Activated naive CD4-positive, alpha-beta T cell treated with Interleukin-2 at 50 U/mL for 16 hours (primary cell): ENCODE results near the gene CLASP1.
A peak's percentile ranks its signal among the peaks of the same experiment; 100 is the strongest.

Source experiments
- DNase-seq: peaks from one replicate; pipeline ENCODE4 v3.0.0-alpha.2; 2020

Gene CLASP1

GRCh38 chr2:121532894-121533293 lies 116.4 kb downstream of the CLASP1 start:
- no peak for DNase-seq

- DNase-seq: no peak
Observed at GRCh38 chr2:121532347-121532766, 116.9 kb downstream of the CLASP1 start.

- DNase-seq: peak; percentile 86
Observed at GRCh38 chr2:121530212-121530705, 119.0 kb downstream of the CLASP1 start.

GRCh38 chr2:121529439-121530211 lies 119.6 kb downstream of the CLASP1 start:
- DNase-seq: no peak

- DNase-seq: peak; percentile 43
Observed at GRCh38 chr2:121527009-121527682, 122.1 kb downstream of the CLASP1 start.

DNA sequence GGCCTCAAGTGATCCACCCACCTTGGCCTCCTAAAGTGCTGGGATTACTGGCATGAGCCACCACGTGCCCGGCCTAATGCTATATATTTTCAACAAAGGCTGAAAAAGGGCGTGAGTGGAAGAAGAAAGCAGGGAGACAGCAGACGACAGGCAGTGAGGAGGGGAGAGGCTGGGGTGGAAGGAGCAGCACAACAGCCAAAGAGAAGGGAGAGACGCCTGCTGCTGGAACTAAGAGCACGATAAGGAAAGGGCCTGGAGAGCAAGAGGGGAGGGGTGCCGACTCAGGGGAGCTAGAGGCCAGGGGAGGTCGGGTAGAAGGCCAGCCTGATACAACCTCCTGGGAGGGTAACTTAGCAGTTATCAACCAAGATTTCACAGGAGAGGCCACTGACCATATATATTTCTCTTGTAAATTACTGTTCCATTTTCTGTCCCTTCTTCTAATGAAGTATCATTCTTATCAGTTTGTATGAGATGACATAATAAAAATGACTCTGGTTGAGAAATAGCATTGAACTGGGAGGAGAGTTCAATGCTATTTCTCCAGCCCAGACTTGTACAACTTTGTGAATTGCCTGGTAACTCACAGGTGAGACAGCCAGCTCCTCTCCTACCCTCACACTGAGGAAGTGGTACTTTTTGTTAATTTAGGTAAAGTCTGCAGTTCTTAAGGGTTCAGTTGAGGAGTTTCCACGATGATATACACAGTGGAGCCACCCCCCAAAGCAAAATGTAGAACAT lies 124.4 kb downstream of the CLASP1 start:
- no peak for DNase-seq

- DNase-seq: no peak
Observed at GRCh38 chr2:121521359-121521758, 127.9 kb downstream of the CLASP1 start.

DNA sequence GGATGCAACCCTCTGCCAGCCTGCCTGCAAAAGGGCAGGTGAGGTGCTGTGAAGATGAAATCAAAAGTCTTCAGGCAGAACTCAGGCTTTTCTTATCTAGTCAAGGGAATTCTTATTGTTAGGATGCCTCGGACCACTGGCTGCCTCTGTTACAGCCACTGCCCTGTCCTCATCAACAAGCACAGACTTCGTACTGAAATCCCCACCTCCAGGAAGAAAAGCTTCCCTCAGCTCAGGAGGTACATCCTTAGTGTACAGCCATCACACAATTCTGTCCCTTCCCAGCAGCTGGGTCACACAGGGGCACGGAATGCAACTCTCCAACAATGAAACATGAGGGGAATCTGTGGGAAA lies 128.6 kb downstream of the CLASP1 start:
- DNase-seq: no peak

- DNase-seq: no peak
Observed at GRCh38 chr2:121519732-121520640, 129.3 kb downstream of the CLASP1 start.

DNA sequence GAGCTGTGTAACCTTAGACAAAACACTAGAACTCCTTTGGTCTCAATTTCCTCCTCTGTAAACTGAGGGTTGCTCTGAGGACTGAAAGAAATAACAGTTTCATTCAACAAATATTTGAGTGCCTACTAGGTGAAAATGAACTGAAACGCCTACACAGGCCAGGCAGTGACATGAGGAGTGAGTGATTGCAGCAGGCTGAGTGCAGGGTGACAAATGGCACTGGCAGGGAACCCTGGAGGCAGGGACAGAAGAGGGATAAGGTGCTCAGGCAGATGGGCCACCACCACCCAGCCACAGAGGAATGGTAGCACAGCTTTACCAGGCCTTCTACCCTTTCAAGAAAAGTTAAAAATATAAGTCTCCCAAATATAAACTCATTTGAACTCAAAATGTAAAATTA lies 130.1 kb downstream of the CLASP1 start:
- no peak for DNase-seq

GRCh38 chr2:121513597-121514333 lies 135.5 kb downstream of the CLASP1 start:
- no peak for DNase-seq

GRCh38 chr2:121510857-121511256 lies 138.4 kb downstream of the CLASP1 start:
- DNase-seq: no peak

DNA sequence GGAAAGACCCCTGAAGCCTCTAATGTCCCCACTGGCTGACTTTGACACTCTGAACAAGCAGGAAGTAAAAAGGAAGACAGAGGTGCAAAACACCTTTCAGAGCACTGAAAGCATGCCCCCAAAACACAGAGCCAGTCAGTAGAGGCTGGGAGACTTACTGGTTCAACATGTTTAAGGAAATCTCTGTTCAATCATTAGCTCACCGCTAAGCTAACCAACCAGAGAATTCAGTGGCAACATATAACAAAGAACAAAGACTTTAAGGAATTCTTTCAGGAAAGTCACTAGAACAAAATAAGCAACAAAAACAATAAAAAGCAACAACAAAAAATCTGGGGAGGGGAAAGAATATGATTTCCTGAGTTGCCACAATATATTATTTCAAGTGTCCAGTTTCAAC lies 142.6 kb downstream of the CLASP1 start:
- no peak for DNase-seq

- no peak for DNase-seq
Observed at GRCh38 chr2:121505986-121506586, 143.2 kb downstream of the CLASP1 start.

- DNase-seq: no peak
Observed at GRCh38 chr2:121505005-121505404, 144.3 kb downstream of the CLASP1 start.

GRCh38 chr2:121504316-121504715 lies 144.9 kb downstream of the CLASP1 start:
- DNase-seq: no peak

DNA sequence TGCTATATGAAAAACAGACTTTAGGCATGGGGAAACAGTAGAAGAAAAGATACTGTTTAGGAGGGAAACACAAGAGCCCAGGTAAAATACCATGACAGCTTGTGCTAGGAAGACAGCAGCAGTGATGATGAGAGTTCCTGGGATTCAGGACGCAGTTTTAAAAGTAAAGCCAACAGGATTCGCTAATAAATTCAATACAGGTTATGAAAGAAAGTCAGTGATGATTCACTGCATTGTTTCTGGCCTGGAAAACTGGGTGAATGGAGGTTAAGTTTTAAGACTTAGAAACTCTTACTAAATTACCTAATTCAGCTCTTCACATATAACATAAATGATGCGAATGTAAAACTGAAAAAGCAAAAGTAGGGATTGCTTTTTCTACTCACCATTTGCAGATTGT lies 146.5 kb downstream of the CLASP1 start:
- no peak for DNase-seq

GRCh38 chr2:121502246-121502645 lies 147.0 kb downstream of the CLASP1 start:
- no peak for DNase-seq

- no peak for DNase-seq
Observed at GRCh38 chr2:121501554-121501953, 147.7 kb downstream of the CLASP1 start.

GRCh38 chr2:121501031-121501430 lies 148.2 kb downstream of the CLASP1 start:
- no peak for DNase-seq

- no peak for DNase-seq
Observed at GRCh38 chr2:121498731-121499130, 150.5 kb downstream of the CLASP1 start.
